ENCODE data around the gene SWT1.
A peak's percentile ranks its signal among the peaks of the same experiment; 100 is the strongest.

Gene SWT1

GRCh38 chr1:185288435-185288834 is 131.5 kb downstream of the SWT1 start:
- DNase-seq (ENCODE audit: low read depth in 2 of 2) = no peak

DNA sequence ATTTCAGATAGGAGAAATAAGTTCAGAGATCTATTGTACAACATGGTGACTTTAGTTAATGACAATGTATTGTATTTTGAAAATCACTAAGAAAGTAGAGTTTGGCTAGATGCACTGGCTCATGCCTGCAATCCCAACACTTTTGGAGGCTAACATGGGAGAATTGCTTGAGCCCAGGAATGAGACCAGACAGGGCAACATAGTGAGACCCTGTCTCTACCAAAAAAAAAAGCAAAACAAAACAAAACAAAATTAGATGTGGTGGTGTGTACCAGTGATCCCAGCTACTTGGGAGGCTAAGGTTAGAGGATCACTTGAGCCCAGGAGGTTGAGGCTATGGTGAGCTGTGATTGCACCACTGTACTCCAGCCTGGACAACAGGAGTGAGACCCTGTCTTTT is 132.9 kb downstream of the SWT1 start:
- no peak for DNase-seq (ENCODE audit: low read depth in 2 of 2)

- DNase-seq (ENCODE audit: low read depth in 2 of 2) = no peak
These were observed 134.2 kb downstream of the SWT1 start for GRCh38 chr1:185291159-185291558.

GRCh38 chr1:185291652-185292051 is 134.7 kb downstream of the SWT1 start:
- DNase-seq (ENCODE audit: low read depth in 2 of 2) = no peak

DNA sequence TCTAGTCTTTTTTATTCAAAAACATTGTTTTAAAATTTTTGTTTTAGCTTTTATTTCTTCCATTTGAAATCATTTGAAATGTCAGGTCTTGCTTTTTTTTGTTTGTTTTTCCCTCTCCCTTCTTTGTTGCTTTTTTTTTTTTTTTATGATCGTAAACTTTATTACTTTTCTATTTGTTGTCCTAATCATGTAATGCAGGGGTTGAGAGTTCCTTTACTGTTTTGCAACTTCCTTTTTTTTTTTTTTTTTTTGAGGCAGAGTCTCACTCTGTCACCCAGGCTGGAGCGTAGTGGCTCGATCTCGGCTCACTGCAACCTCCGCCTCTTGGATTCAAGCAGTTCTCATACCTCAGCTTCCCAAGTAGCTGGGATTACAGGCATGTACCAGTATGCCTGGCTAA is 135.3 kb downstream of the SWT1 start:
- no peak for DNase-seq (ENCODE audit: low read depth in 2 of 2)

DNA sequence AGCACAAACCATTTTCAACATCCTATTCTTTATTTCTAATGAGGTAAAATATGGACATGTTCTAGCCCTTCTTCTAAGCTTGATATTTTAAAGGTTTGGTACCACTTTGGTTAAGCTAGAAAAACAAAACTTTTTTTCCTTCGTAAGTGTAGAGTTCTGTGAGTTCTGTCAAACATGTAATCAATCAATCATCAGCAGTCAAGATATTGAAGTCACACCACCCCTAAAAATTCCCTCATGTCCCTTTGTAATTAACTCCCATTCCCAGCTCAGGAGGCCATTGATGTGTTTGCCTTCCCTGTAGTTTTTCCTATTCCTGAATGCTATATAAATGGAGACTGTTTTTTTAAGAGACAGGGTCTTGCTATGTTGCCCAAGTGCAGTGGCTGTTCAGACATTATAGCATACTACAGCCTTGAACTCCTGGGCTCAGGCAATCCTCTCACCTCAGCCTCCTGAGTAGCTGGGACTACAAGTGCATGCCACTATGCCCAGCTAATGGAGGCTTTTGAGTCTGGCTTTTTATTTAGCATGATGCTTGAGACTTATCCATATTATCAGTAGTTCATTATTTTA is 137.1 kb downstream of the SWT1 start:
- DNase-seq (ENCODE audit: low read depth in 2 of 2) = no peak

- DNase-seq (ENCODE audit: low read depth in 2 of 2) = no peak
These were observed 138.1 kb downstream of the SWT1 start for GRCh38 chr1:185295091-185295490.

- DNase-seq (ENCODE audit: low read depth in 2 of 2) = no peak
These were observed 141.0 kb downstream of the SWT1 start for GRCh38 chr1:185297982-185298381.

DNA sequence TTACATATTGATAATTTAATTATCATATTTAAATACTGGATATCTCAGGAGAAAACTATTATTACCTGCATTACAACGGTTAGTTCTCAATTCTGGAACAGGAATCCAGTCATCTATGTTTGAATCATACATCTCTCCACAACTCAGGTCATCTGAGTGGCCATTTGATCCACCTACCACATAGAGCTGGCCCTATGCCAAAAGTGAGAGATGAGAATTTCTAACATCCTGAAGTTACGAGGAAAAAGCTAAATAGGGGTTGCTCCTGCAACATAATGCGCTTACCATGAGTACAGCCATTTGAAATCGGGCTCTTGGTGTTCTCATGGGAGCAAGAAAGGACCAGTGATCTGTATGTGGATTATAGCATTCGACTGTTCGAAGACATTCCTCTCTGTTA is 143.2 kb downstream of the SWT1 start:
- no peak for DNase-seq (ENCODE audit: low read depth in 2 of 2)

DNA sequence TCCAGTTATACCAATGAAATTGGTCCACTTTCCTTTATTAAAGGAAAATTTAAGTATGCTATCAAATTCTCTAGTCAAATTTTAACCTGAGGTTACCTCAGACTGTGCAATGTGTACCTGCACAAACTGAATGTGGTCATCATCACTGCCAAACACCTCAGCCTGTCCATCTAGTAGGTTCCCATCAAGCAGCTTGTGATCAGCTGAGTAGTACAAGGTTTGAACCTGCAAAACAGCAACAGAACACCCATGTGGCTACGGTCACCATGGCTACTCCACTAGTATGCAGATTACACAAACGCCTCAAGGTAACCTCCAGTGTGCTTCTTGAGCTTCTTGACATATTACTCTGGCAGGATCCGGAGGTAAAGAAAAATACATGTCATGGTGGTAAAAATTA is 148.5 kb downstream of the SWT1 start:
- no peak for DNase-seq (ENCODE audit: low read depth in 2 of 2)

GRCh38 chr1:185308126-185308525 is 151.2 kb downstream of the SWT1 start:
- no peak for DNase-seq (ENCODE audit: low read depth in 2 of 2)

DNA sequence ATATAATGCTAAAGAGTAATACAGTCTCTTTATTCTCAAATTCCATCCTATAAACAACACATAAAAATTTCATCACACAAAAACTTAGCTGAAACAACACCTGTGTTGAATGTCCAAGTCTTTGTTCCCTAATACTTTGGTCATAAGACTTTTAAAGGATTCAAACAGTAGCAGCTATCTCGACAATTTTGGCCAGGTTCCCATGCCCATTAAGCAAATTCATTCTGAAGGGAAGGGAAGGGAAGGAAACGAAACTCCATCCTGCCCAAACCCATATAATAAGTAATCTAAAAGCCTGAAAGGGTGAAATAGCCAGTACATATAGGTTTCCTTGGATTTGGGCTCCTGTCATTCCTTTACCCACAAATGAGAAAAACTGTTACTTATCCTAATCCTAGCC is 152.6 kb downstream of the SWT1 start:
- DNase-seq (ENCODE audit: low read depth in 2 of 2) = no peak

- no peak for DNase-seq (ENCODE audit: low read depth in 2 of 2)
These were observed 154.7 kb downstream of the SWT1 start for GRCh38 chr1:185311589-185312225.

GRCh38 chr1:185312361-185313138 is 155.6 kb downstream of the SWT1 start:
- no peak for DNase-seq (ENCODE audit: low read depth in 2 of 2)

GRCh38 chr1:185314411-185314810 is 157.4 kb downstream of the SWT1 start:
- DNase-seq (ENCODE audit: low read depth in 2 of 2) = no peak

DNA sequence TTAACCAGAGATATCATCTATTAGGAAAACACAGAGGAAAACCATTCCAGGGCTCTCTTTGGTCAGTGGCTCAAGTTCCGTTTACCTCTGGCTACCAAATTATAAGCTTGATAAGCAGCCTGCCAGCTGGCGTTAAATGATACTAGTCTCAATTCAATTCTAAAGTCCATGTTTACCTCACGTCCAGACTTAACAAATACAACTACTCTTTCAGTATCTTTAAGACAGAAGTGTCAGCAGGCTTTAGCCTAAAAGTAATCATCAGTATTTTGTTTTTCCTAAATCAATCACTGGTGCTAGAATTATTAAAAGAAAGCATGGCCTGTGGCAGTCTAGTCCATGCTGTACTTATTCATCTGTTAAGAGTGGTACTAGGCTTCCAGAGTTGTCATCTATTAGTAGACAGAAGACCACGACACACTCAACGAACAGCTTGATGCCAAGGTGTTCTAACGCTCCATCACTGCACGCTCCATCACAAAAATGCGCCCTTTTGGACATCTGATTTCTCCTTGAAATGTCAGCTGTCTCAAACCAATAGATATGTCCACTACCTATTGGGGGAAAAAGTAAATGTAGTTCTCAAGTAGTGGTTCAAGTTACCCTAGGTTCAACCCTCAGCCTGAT is 158.6 kb downstream of the SWT1 start:
- DNase-seq (ENCODE audit: low read depth in 2 of 2) = no peak

DNA sequence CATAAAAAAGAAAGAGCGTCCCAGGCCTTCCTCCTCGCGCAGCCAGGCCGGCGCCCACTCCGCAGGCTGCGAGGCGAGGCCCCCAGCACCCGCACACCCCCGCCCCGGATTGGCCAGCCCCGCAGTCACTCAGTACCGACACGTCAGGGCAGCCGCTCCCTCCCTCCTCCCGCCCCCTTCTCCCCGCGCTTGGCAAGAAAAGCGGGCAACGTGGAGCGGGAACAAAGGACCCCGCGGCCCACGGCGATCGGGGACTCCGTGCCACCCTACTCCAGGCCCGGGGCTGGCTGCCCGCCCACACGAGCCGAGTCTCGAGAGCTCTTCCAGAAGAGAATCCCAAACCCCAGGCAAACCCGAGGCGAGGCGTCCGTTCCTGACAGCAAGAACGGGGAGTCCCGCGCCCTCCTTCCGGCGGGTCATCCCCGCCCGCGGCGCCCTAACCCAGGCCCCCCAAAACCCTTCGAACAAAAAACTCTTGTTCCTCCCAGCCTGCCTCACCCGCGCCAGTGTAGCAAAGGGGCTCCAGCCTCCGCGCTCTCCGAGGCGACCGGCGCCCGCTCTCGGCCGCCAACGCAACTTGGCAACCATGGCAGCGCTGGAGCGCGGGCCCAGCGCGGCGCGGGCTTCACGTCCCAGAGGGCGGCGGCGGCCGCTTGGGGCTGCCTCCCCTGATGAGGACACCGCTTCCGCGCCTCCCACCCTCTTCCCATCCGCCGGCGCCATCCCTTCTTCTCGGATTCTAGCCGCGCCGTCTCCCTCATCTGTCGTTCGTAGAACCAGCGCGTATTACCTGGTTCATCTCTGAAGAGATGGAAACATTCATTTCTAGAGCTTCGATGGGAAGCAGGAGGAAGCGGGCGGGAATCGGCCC is 159.4 kb downstream of the SWT1 start:
- peak; percentile 86 to 87 for DNase-seq (ENCODE audit: low read depth in 2 of 2)

- peak; percentile 82 to 84 for DNase-seq (ENCODE audit: low read depth in 2 of 2)
These were observed 160.3 kb downstream of the SWT1 start, which contains the start of gene IVNS1ABP for GRCh38 chr1:185317034-185317885. TSS of gene IVNS1ABP (minus strand) at chr1:185317243. CDS start at chr1:185309493, 7,750 bp downstream.

DNA sequence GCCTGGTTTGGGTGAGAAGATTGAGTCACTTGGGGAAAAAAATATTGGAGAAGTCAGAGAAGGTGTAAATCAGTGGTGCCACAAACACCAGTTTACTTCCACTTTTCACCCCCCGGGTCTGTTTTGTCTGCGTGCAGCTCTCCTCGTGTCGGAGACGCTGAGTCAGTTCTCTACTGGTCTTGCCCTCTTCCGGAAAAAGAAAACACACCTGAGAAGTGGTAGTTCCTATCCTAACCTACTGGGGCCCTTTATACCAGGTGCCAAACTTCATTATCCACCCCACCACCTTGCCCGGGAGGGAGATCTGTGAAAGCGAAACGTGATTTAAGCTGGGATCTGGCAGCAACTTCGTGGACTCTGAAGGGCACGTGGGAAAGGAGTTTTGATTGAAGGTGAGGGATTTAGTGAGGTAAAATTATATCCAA is 160.9 kb downstream of the SWT1 start:
- DNase-seq (ENCODE audit: low read depth in 2 of 2) = no peak

DNA sequence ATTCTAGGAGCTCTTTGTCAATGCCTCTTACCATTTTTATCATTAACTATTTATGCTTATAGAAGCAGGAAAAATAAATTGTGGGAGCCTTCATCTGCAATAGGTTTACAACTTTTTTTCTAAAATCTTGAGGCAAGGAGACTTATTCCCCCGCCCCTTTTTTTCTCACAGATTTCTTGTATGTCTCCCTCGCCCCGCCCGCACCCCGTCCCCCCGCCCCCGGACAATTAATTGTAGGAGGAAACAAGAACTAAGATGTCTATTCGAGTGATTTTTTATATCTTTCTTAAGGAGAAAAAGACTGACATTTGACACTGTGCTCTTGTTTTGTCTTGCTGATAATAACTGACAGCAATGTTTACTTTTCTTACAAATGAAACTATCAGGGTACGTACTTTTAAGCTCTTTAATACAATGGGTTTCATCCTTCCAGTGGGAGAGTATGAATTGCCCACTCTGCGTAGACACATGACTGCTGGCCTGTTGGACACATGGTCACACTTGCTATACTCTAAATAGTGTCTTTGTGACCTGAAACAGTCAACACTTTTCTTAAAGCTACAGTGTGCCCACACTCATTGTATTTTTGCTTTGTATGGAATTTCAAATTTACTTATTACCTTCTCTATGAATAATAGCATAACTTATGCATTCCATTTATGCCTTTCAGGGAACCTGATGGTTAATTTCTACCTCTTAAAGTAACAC is 161.6 kb downstream of the SWT1 start:
- DNase-seq (ENCODE audit: low read depth in 2 of 2) = no peak

Data from fibroblast of skin of left quadriceps (primary cell).